GM12891 (cell line): Measurements from ENCODE around the gene CYTH1.

Source experiments
- POLR2A ChIP-seq: IDR thresholded peaks from 2 replicates; pipeline ENCODE4 v1.6.1; 2011; ENCODE audit warnings: low read depth, low read length, control low read depth
- POLR2AphosphoS5 ChIP-seq: IDR thresholded peaks from 2 replicates; pipeline ENCODE4 v1.6.1; 2011; ENCODE audit warnings: low read depth, low read length, control low read depth
- TAF1 ChIP-seq: IDR thresholded peaks from 2 replicates; pipeline ENCODE4 v1.6.1; 2011; ENCODE audit warnings: low read depth, low read length, control low read depth

GRCh38 chr17:78664476-78665386 is 117.3 kb downstream of the CYTH1 start:
- TF ChIP-seq POLR2AphosphoS5 (no peak), TAF1 (no peak), POLR2A (no peak)
